Stimulated activated naive CD4-positive, alpha-beta T cell (primary cell): Measurements from ENCODE around the gene XRCC5.

Experiments
- DNase-seq, 6 experiments: peaks; one replicate each; lab custom pipeline; 2025; lab: John Stamatoyannopoulos, UW

The XRCC5 gene

DNA sequence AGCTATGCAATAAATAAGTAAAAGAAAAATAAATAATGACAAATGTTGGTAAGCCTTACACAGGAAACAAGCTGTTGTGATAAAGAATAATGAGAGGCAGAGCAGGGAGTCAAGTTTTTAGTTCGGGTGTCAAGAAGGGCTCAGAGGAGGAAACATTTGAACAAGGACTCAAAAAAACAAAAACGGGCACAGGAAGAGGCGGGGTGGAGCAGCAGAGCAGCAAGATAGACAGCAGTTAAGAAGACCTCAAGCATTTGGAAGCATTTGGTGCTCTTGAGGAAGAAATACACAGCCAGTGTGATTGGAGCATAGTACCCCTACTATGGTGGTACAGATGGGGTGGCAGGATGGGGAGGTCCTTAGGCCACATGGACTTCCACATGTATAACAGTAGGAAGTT lies 24.6 kb upstream of the XRCC5 start:
- DNase-seq = peak in 4 of 6 experiments; percentile 11 to 51 (median 32)

GRCh38 chr2:216086207-216086893 lies 22.8 kb upstream of the XRCC5 start:
- DNase-seq = no peak

DNA sequence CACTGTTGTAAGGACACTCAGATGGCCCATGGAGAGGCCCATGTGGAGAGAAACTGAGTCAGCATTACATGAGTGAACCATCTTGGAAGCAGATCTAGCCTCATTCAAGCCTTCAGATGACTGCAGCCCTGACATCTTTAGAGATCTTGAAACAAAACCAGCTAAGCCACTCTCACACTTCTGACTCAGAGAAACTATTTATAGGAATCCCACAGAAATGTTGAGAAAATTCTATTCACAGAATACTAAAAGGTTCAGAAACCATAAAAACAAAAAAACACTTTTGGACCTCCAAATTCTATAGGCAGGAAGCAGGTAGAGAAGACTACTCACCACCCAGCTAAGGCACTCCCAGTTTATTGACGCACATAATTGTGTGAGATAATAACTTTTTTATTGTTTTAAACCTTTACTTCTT lies 18.8 kb upstream of the XRCC5 start:
- DNase-seq = no peak

DNA sequence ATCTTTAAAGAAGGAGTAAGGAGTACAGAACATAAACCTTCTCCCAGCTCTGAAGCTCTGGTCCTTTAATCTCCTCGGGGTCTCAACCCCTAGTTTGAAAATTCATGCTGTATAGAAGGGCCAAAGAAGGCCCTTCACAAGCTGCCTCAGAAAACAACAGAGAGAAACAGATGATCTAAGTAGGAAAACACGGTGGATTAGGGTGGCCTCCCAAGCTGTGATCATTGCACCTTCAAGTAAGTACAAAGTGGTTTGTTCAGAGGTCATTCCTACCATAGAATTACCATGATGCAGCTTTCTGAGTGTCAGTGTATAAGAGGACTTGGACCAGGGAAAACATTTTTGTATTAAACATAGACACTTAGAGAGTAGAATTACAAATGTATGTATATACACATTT lies 16.5 kb upstream of the XRCC5 start:
- no peak for DNase-seq

GRCh38 chr2:216094701-216095100 lies 14.4 kb upstream of the XRCC5 start:
- no peak for DNase-seq

DNA sequence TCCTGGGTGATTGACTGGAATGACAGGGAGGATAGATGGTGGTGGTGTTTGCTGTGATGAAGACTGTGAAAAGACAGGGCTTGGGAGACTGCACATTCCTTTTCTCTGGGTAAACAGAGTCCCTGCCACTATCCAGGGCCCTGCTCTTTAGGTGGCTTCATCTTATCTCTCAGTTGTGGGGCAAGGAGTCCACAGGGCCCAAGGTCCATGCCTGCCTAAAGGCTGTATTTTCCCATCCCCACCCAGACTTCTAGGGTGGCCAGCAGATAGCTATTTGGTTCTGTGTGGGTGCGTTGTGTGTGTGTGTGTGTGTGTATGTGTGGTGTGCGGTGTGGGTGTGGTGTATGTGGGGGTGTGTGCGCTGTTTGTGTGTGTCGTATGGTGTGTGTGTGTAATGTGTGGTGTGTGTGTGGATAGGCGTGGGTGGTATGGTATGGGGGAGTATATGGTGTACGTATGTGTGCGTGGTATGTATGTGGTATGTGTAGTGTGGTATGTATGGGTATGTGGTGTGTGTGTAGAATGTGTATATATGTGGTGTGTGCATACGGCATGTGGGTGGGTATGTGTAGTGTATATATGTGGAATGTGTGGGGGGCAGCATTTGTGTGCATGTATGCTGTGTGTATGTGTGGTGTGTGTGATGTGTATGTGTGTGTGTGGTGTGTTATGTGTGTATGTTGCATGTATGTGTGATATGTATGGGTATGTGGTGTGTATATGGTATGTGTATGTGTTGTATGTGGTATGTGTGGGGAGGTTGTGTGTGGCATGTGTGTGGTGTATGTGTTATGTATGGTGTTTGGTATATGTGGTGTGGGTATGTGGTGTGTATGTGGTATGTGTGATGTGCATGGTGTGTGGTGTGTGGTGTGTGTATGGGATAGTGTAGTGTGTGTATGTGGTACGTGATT lies 10.5 kb upstream of the XRCC5 start:
- no peak for DNase-seq

GRCh38 chr2:216101109-216101508 lies 8.0 kb upstream of the XRCC5 start:
- DNase-seq = no peak

GRCh38 chr2:216103213-216103612 lies 5.9 kb upstream of the XRCC5 start:
- DNase-seq = no peak

GRCh38 chr2:216104691-216105090 lies 4.5 kb upstream of the XRCC5 start:
- no peak for DNase-seq

DNA sequence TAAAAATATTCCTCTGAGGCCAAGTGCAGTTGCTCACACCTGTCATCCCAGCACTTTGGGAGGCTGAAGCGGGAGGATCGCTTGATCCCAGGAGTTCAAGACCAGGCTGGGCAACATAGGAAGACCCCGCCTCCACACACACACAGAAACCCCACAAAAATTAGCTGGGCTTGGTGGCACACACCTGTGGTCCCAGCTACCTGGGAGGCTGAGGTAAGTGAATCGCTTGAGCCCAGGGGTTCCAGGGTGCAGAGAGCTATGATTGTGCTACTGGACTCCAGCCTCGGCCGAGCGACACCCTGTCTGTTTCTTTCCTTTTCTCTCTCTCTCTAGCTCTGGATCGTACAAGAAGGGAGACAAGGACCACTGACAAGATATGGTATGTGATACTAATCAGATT lies 1.8 kb upstream of the XRCC5 start:
- no peak for DNase-seq

DNA sequence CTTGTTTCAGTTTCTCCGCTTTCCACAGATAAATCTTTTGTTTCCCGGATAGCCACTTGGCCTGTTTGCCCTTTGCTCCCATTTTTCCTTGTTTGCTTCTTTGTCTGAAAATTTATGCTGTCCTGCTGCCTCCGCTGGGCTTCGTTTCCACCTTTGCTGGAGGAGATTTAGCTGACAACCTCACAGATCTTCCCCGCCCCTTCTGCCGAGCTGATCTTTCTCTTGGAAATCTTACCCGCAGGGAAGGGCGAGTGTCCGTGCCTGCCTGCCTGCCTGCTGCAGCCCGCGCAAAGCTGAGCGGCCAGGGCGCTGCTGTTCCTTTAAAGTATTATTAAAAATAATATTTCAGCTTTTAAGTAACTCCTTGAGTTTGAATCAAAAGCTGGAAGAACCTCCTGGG lies 1.4 kb upstream of the XRCC5 start:
- no peak for DNase-seq

GRCh38 chr2:216108310-216108966 lies 710 bp upstream of the XRCC5 start:
- peak in 2 of 6 experiments; percentile 20 to 44 for DNase-seq

DNA sequence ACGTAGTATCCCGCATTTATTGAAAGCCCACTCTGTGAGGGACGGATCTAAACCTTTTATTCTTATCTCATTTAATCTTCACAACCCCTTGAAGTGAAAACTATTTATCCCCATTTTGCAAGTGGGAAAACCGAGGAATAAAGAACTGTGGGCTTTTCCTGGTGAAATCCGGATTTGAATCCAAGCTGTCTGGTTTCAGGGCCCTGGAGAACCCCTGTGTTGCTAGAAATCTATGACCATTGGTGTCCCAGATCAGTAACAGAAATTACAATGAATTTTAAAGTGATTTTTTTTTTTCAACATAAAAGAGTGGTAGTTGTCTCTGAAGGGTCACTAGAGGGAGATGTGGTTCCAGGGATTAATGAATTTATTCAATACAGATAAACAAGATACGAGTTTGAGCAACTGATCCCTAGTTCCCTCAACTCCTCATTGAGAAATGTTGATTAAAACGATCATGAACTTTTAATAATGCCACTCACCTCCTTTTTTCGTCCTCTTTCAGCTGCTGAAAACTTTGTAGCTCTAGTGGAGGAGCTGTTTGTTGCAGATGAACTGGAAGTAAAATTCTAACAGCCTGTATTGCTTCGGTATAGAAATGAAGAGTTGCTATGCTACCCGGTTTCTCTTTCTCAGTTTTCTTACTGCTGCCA lies 940 bp downstream of the XRCC5 start:
- peak in 3 of 6 experiments; percentile 2 to 45 (median 32) for DNase-seq

GRCh38 chr2:216110620-216111019 lies 1.5 kb downstream of the XRCC5 start:
- no peak for DNase-seq

- no peak for DNase-seq
These were observed 2.0 kb downstream of the XRCC5 start for GRCh38 chr2:216111122-216111521.

GRCh38 chr2:216112926-216113325 lies 3.8 kb downstream of the XRCC5 start:
- no peak for DNase-seq

DNA sequence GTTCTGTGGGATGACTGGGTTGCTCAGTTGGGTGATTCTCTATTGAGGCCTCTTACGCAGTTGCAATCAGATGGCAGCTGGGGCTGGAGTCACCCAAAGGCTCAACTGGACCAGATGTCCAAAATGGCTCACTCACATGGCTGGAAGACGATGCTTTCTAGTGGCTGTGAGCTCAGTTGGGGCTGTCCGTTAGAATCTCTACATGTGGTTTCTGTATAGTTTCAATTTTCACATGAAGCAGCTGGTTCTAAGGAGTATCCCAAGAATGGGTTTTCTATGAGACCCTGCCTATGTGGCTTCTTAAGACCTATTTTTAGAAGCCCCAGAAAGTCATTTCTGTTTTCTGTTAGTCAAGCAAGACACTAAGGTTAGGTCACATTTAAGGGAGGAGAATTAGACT lies 4.4 kb downstream of the XRCC5 start:
- DNase-seq = no peak

GRCh38 chr2:216114382-216114713 lies 5.2 kb downstream of the XRCC5 start:
- no peak for DNase-seq

GRCh38 chr2:216114714-216115531 lies 5.8 kb downstream of the XRCC5 start:
- peak; percentile 92 to 98 (median 96) for DNase-seq

- no peak for DNase-seq
These were observed 7.3 kb downstream of the XRCC5 start for GRCh38 chr2:216116418-216116817.

DNA sequence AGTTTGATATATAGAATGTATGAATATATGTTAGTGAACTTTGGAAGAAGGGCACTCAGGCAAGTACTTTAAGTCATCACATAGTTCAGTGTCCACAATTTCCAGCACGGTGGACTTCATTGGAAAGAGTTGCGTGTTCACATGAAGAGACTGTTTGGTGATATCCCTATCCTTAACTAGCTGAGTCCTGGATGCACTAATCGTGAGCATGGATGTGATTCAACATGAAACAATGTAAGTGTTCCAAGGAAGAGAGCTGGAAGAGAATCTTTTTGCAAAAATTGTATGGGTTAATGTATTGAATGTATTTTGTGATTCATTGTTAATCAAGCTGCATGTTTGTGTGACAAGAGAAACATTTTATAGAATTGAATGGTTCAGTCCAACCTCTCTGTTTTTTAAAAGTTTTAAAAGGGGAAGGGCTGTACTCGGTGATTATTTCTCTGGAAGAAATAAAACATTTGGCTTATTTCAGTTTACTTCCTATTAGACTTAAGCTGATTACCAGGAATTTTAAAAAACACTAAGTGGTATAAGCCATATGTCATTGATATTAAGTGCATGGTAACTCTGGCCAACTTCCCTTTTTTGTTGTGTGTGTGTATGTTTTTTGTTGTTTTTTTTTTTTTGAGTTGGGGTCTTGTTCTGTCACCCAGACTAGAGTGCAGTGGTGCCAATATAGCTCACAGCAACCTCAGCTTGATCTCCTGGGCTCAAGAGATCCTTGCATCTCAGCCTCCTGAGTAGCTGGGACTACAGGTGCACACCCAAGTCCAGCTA lies 8.6 kb downstream of the XRCC5 start:
- DNase-seq = no peak
